SK-N-SH (cell line): ENCODE measurements around the gene COG3. TPM values are rescaled to one million over a fixed set of nuclear protein-coding genes. Genes with fewer than 3 reads are reported as not detected.

Source experiments
- CTCF ChIA-PET: fragments of 300-600, 350-600 bp; formaldehyde crosslinking; extraction: SDS; loops from one replicate; lab custom pipeline; 2021; lab: Yijun Ruan, JAX
- POLR2A ChIA-PET: fragments of 350-600 bp; sonication (Branson Sonifier 250); formaldehyde crosslinking; extraction: SDS; loops from one replicate; lab custom pipeline; 2020; ENCODE audit warnings: antibody characterized with exemption, inconsistent platforms; lab: Yijun Ruan, JAX
- DNase-seq: peaks from one replicate; pipeline ENCODE4 v3.0.0; 2012
- H2AFZ ChIP-seq: fragments of 200-600 bp; sonication (generic); 2 replicates; pipeline ENCODE4 v1.8.1; 2016; ENCODE audit warnings: antibody characterized with exemption, mild to moderate bottlenecking, low read depth
- H3F3A ChIP-seq: fragments of 200-600 bp; sonication (generic); replicated peaks from 2 replicates; pipeline ENCODE3; 2016; ENCODE audit warnings: antibody characterized with exemption, mild to moderate bottlenecking; ENCODE audit not compliant: insufficient read depth
- H3K27ac ChIP-seq, 2 experiments: fragments of 200-500 bp in 1 of 2; fragments of 200-600 bp in 1 of 2; sonication (Bioruptor generic) in 1 of 2; sonication (generic), shearing (Covaris generic) in 1 of 2; 2 replicates each; pipeline versions ENCODE4 v1.5.1 to v1.6.1; 2014 to 2016; ENCODE audit warnings: low read depth in 2 of 2, inconsistent platforms in 1 of 2, low read length in 1 of 2, mild to moderate bottlenecking in 1 of 2, mixed read lengths in 1 of 2
- H3K27me3 ChIP-seq: fragments of 200-600 bp; sonication (generic), shearing (Covaris generic); 2 replicates; pipeline ENCODE4 v1.6.1; 2016; ENCODE audit warnings: mixed run types; ENCODE audit not compliant: insufficient read depth
- H3K36me3 ChIP-seq, 2 experiments: fragments of 200-500 bp in 1 of 2; fragments of 200-600 bp in 1 of 2; sonication (Bioruptor generic) in 1 of 2; sonication (generic) in 1 of 2; replicated peaks in 1 of 2; 2 replicates each; pipeline versions ENCODE3 to v1.5.1; 2014 to 2016; ENCODE audit warnings: low read length in 1 of 2, mild to moderate bottlenecking in 1 of 2; ENCODE audit not compliant: insufficient read depth in 2 of 2, control insufficient read depth in 1 of 2
- H3K4me1 ChIP-seq, 2 experiments: fragments of 200-500 bp in 1 of 2; fragments of 200-600 bp in 1 of 2; sonication (Bioruptor generic) in 1 of 2; sonication (generic), shearing (Covaris generic) in 1 of 2; 2 replicates each; pipeline versions ENCODE4 v1.5.1 to v1.6.1; 2014 to 2016; ENCODE audit warnings: low read depth in 1 of 2, low read length in 1 of 2, mixed run types in 1 of 2; ENCODE audit not compliant: insufficient read depth in 2 of 2, control insufficient read depth in 1 of 2
- H3K4me2 ChIP-seq: fragments of 200-600 bp; sonication (generic), shearing (Covaris generic); 2 replicates; pipeline ENCODE4 v1.6.1; 2017; ENCODE audit warnings: mixed run types
- H3K4me3 ChIP-seq, 2 experiments: fragments of 200-500 bp in 1 of 2; fragments of 200-600 bp in 1 of 2; sonication (Bioruptor generic) in 1 of 2; sonication (generic), shearing (Covaris generic) in 1 of 2; 2 replicates each; pipeline versions ENCODE4 v1.5.1 to v1.8.1; 2014 to 2016; ENCODE audit warnings: low read depth in 2 of 2, inconsistent platforms in 1 of 2, low read length in 1 of 2, mild to moderate bottlenecking in 1 of 2, mixed read lengths in 1 of 2, moderate library complexity in 1 of 2
- H3K79me2 ChIP-seq: fragments of 200-600 bp; sonication (generic); 2 replicates; pipeline ENCODE4 v1.8.1; 2017; ENCODE audit warnings: mild to moderate bottlenecking; ENCODE audit not compliant: insufficient read depth
- H3K9ac ChIP-seq: fragments of 200-600 bp; sonication (generic); 2 replicates; pipeline ENCODE4 v1.6.1; 2017; ENCODE audit warnings: mixed run types
- H3K9me2 ChIP-seq: fragments of 200-600 bp; sonication (generic); 2 replicates; pipeline ENCODE4 v1.6.1; 2017; ENCODE audit warnings: mixed run types
- H3K9me3 ChIP-seq: fragments of 200-600 bp; sonication (generic); 2 replicates; pipeline ENCODE4 v1.6.1; 2017; ENCODE audit warnings: mixed run types, mild to moderate bottlenecking, moderate library complexity
- H4K20me1 ChIP-seq: fragments of 200-600 bp; sonication (generic); 2 replicates; pipeline ENCODE4 v1.6.1; 2017; ENCODE audit warnings: mild to moderate bottlenecking, mixed run types; ENCODE audit not compliant: insufficient read depth
- CHD2 ChIP-seq: fragments of 150-350 bp; IDR thresholded peaks from 2 replicates; pipeline ENCODE4 v1.6.1; 2018; ENCODE audit warnings: low read length; ENCODE audit not compliant: partially characterized antibody
- EP300 ChIP-seq, 2 experiments: IDR thresholded peaks; 2 replicates each; pipeline versions ENCODE4 v1.4.0 to v1.6.1; 2012; ENCODE audit warnings: borderline replicate concordance in 1 of 2, low read depth in 1 of 2, low read length in 1 of 2
- FOXM1 ChIP-seq: IDR thresholded peaks from 2 replicates; pipeline ENCODE4 v1.4.0; 2012; ENCODE audit warnings: low read depth, mild to moderate bottlenecking
- GABPA ChIP-seq: IDR thresholded peaks from 2 replicates; pipeline ENCODE4 v1.4.0; 2012; ENCODE audit warnings: low read depth, mild to moderate bottlenecking
- POLR2AphosphoS5 ChIP-seq: IDR thresholded peaks from 2 replicates; pipeline ENCODE4 v1.6.1; 2012; ENCODE audit warnings: low read depth, low read length
- RAD21 ChIP-seq: IDR thresholded peaks from 2 replicates; pipeline ENCODE4 v1.6.1; 2012; ENCODE audit warnings: mild to moderate bottlenecking, low read length
- RCOR1 ChIP-seq: fragments of 150-350 bp; IDR thresholded peaks from 2 replicates; pipeline ENCODE4 v1.6.1; 2017; ENCODE audit warnings: antibody characterized with exemption, low read length
- RFX5 ChIP-seq: IDR thresholded peaks from 2 replicates; pipeline ENCODE4 v1.6.1; 2012; ENCODE audit warnings: mild to moderate bottlenecking, improper control_type of control experiment, low read length
- SMC3 ChIP-seq: IDR thresholded peaks from 2 replicates; pipeline ENCODE4 v1.6.1; 2012; ENCODE audit warnings: low read depth, low read length, improper control_type of control experiment
- TCF12 ChIP-seq: IDR thresholded peaks from 2 replicates; pipeline ENCODE4 v1.4.0; 2012
- TEAD4 ChIP-seq: IDR thresholded peaks from 2 replicates; pipeline ENCODE4 v1.4.0; 2012; ENCODE audit warnings: mild to moderate bottlenecking, borderline replicate concordance; ENCODE audit not compliant: insufficient read depth
- YY1 ChIP-seq: IDR thresholded peaks from 2 replicates; pipeline ENCODE4 v1.4.0; 2012; ENCODE audit warnings: low read depth, mild to moderate bottlenecking
- WGBS: methylation state at CpG from one replicate; pipeline ENCODE4 v1.1.6; 2017; ENCODE audit warnings: low lambda C conversion rate; 5-methylcytosine and 5-hydroxymethylcytosine counted together
- polyA plus RNA-seq, 3 experiments: library from polyadenylated mRNA; depleted of rRNA; stranded (reverse); fragments of >200 nt; gene quantifications; 2 replicates each; pipeline ENCODE4 v1.2.3, GENCODE V29; 2012
- TF ChIP-seq, protein P1 (sequence below): IDR thresholded peaks from 2 replicates; pipeline ENCODE4 v1.4.0; 2012; ENCODE audit warnings: low read depth

The COG3 gene
- polyA plus RNA-seq, 1 of the 3 experiments (the other 2 are of a cell fraction): 25.6 TPM

DNA sequence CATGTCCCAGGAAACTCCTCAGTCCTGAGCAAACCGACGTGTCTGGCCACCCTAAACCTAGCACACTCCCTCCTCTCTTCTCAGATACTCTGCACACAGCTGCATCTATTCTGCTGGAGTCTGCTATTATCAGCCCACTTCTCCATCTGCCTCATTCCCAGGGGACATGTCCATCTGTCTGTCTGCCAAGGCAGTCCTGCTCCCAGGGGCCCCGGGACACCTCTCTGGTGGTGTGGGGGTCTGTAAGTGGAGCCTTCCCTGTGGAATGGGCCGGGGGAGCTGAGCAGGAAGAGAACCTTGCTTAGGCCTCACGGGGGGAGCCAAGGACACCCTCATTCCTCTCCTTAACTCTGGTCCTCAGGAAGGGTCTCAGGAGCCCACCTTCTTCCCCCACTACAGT is 78.1 kb downstream of the COG3 start:
- H3K4me2 ChIP-seq: no peak overlapping the region
- POLR2A ChIA-PET: no interaction called here
- no peak overlapping the region for H3K9ac ChIP-seq
- no peak overlapping the region for H3K27ac ChIP-seq
- H3K9me2 ChIP-seq: no peaks in the 10 kb centered on the region
- H3K79me2 ChIP-seq: no peaks in the 10 kb centered on the region
- peaks cover 4% of the 10 kb centered on the region; the same call in 1 of the 2 replicates for H3K27me3 ChIP-seq
- H3K9me3 ChIP-seq: no peaks in the 10 kb centered on the region
- H3K36me3 ChIP-seq: no peaks in the 10 kb centered on the region
- TF ChIP-seq, protein P1, sequence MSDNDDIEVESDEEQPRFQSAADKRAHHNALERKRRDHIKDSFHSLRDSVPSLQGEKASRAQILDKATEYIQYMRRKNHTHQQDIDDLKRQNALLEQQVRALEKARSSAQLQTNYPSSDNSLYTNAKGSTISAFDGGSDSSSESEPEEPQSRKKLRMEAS: no peak
- TF ChIP-seq EP300 (IDR thresholded peaks at IDR 0.05; ENCODE audit: borderline replicate concordance in 1 of 2, low read depth in 1 of 2, low read length in 1 of 2): no peak
- TF ChIP-seq, all 33 proteins: peak for 0
- H3F3A ChIP-seq: no peaks in the 10 kb centered on the region
- H3K4me3 ChIP-seq: no peak overlapping the region
- no peak for DNase-seq
- WGBS: 67% methylated on average over 5 of the region's 5 CpGs
- CTCF ChIA-PET: interaction anchor here (1.5 kb wide), 1 partner anchor 13 kb away, joined by 3 read pairs; no protein-coding TSS in a partner anchor
- H3K4me1 ChIP-seq: no peaks in the 10 kb centered on the region; a peak in 1 of 4 replicates
- H4K20me1 ChIP-seq: no peaks in the 10 kb centered on the region
- H2AFZ ChIP-seq: no peak overlapping the region

DNA sequence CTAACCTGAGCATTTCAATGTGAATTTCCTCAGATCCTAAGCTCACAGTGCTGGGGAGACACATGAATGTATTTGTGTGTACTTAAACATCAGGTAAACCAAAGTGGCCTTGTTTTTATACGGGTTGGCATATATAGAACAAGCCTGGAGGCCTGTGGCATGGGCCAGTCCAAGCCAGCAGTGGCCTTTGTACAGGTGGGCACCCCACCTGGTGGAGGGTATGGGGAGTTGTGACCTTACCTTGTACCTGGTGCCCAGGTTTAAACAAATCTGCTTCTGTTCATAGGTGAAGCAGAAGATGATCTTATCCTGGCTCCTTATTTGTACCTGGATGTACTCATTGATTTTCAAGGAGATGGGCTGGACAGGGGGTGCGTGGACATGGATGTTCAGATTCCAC is 79.8 kb downstream of the COG3 start:
- Histone ChIP-seq H3K27me3 (peaks cover 17% of the 10 kb centered on the region; the same call in 1 of the 2 replicates), H3K4me1 (no peaks in the 10 kb centered on the region; a peak in 1 of 4 replicates), H3K79me2 (no peaks in the 10 kb centered on the region), H3K36me3 (no peaks in the 10 kb centered on the region), H4K20me1 (no peaks in the 10 kb centered on the region), H3K9me2 (no peaks in the 10 kb centered on the region), H3K9ac (no peak overlapping the region), H3F3A (no peaks in the 10 kb centered on the region), H2AFZ (no peak overlapping the region), H3K4me2 (no peak overlapping the region), H3K27ac (no peak overlapping the region), H3K4me3 (no peak overlapping the region), H3K9me3 (no peaks in the 10 kb centered on the region)
- POLR2A ChIA-PET: interaction anchor here (0.6 kb wide), 1 partner anchor 1108 kb away, joined by 3 read pairs; no protein-coding TSS in a partner anchor
- CTCF ChIA-PET: interaction anchor here (0.7 to 1.3 kb wide), 2 partner anchors 22 to 30 kb away, joined by 3 read pairs; no protein-coding TSS in a partner anchor
- 74% methylated on average over 2 of the region's 2 CpGs for WGBS
- TF ChIP-seq RCOR1 (no peak), TCF12 (no peak), FOXM1 (no peak), RAD21 (no peak), RFX5 (no peak), TEAD4 (no peak), POLR2AphosphoS5 (no peak), YY1 (no peak), GABPA (no peak), CHD2 (no peak), SMC3 (no peak)
- no peak for DNase-seq
